HG02678 (cell line): ENCODE measurements around the gene IFIH1.

Experiments used
- ATAC-seq: cut with Tn5 transposase; IDR thresholded peaks from one replicate; pipeline ENCODE4 v1.9.1; 2021; ENCODE audit warnings: mild to moderate bottlenecking, moderate library complexity; ENCODE audit not compliant: unreplicated experiment

The IFIH1 gene

GRCh38 chr2:162220368-162220767 lies 98.1 kb downstream of the IFIH1 start:
- ATAC-seq, result no peak

GRCh38 chr2:162219426-162219825 lies 99.1 kb downstream of the IFIH1 start:
- ATAC-seq, result no peak

- ATAC-seq, result no peak
These were observed 100.9 kb downstream of the IFIH1 start for GRCh38 chr2:162217598-162217997.
